NOMO-1 treated with dmso at 0.1 percent for 144 hours (cell line): ENCODE results near the gene PCNX3.
"Not testable (repeated sequence)": the region's sequence is repeated elsewhere in the genome, so short reads cannot be mapped to it uniquely, and the experiment has no call there.

ENCODE experiments used
- DNase-seq: peaks from one replicate; lab custom pipeline; 2025; ENCODE audit not compliant: unreplicated experiment; lab: John Stamatoyannopoulos, UW

The PCNX3 gene

DNA sequence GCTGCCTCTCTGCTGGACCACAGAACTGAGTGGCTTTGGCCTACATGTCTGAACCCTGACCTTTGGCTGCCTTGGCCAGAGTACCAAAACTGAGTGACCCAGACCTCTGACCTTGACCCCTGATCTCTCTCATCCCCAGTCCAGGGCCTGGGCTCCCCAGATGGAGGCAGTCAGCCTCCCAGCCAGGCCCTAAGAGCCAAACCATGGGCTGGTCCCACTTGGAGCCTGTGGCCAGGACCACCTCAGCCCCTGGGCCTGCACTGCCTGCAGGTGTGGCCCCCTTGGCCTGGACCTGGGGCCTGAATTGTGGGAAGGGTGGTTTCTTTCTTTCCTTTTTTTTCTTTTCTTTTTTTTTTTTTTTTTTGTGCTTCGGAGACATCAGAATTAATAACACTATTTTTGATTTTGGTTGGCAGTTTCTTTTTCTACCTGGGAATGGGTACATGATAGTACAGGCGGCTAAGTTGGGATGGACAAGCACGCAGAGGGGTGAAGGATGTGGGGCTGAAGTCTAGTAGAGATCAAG is 21.5 kb downstream of the PCNX3 start:
- DNase-seq: no peak

DNA sequence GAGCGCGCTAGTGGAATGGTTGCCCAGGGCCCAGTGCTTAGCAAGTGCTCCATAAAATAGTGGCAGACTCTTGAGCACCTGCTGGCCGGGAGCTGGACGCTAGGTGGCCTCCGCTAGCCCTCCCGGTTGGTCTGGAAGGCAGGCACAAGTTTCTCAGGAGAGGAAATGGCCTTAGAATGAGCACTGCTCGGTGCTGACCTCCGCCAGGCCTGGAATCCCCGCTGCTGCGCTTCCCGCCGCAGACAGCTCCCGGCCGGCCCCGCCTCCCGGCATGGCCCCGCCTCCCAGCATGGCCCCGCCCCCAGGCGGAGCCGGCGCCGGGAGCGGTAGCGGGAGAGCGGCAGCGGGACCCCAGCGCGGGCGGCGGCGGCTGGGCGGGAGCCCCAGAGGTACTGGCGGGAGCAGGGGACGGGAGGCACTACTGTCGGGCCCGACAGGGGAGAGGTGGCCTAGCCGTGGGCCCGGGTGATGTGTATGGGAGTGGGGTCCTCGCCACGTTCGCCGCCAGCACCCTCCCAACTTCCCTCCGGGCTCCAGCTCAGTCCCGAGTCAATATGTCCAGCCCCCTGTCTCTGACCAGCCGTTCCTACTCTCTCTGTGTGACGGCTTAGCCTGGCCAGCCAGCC is 22.3 kb downstream of the PCNX3 start, which contains the start of gene SIPA1:
Gene SIPA1 (plus strand): TSS at position 308 of the 626 bp plus-strand sequence. CDS start 2,821 bp downstream, outside the sequence.
- DNase-seq: peak; percentile 24

DNA sequence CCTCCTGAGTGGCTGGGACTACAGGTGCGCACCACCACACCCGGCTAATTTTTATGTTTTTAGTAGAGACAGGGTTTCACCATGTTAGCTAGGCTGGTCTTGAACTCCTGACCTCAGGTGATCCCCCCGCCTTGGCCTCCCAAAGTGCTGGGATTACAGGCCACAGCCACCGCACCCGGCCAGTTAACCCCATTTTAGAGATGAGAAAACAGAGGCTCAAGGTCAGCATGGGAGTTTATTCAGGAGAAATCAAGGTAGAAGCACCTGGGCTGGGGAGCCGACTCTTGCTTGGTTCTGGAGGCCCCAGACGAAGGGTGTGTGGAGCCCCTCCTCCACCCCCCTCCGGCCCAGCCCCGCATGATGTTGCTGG is 23.6 kb downstream of the PCNX3 start:
- DNase-seq: not testable (repeated sequence)

DNA sequence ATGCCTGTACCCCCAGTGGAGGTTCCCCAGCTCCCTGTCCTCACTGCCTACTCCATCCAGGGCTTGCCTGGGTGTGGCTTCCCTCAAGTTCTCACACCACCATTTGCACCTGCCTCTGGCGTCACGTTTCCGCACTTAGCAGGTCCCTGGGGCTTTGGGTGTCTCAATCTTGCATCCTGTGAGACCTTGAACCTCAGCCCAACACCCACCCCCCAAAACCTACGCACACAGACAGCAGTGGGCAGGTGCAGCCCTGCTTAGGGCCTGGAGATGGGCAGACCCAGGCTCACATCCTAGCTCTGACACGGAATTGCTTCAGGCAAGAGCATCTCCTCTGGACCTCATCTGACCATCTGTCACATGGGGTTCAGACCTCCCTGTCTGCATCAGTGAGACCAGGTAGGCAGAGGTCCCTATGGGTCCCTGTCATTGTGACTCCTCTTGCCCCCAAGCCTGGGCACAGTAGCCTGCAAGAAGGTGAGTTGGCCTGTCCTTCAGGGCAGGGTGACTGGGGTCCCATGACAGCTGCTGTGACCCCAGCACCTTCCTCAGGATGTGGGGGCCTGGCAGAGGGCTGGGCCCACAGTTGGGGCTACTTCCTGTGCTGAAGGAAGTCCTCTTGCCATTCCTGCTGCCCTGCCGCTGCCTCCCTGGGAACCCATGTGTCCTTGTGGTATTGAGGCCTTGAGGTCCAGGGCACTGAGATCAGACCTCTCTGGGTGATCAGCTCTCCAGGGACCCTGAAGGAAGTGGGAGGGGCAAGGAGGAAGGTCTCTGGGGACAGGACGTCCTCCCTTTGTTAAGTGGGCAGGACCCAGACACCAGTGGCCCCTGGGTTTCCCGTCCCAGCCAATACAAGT is 24.3 kb downstream of the PCNX3 start:
- DNase-seq: no peak

DNA sequence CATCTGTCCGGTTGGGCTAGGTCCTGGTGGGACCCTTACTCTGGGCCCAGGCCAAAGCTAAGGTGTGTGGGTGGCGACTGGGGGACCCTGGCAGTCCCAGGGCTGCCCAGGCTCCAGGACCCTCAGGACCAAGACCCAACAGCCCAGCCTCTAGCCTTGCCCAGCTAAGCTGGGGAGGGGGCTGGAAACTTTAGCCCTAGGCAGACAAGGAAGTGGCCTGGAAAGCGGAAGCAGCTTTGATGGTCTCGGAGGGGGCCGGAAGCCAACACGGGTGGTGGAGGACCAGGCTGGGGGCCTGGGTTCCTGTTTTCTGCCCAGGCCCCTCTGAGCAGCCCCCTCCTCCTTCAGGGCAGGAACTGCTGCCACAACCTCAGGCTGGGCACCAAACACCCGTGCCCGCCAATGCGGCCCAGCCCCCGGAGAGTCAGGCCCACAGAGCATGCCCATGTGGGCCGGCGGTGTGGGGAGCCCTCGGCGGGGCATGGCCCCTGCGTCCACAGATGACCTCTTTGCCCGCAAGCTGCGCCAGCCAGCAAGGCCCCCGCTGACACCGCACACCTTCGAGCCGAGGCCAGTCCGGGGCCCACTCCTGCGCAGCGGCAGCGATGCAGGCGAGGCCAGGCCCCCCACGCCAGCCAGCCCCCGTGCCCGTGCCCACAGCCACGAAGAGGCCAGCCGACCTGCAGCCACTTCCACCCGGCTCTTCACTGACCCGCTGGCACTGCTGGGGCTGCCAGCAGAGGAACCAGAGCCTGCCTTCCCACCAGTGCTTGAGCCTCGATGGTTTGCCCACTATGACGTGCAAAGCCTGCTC is 25.1 kb downstream of the PCNX3 start:
- peak; percentile 85 for DNase-seq

DNA sequence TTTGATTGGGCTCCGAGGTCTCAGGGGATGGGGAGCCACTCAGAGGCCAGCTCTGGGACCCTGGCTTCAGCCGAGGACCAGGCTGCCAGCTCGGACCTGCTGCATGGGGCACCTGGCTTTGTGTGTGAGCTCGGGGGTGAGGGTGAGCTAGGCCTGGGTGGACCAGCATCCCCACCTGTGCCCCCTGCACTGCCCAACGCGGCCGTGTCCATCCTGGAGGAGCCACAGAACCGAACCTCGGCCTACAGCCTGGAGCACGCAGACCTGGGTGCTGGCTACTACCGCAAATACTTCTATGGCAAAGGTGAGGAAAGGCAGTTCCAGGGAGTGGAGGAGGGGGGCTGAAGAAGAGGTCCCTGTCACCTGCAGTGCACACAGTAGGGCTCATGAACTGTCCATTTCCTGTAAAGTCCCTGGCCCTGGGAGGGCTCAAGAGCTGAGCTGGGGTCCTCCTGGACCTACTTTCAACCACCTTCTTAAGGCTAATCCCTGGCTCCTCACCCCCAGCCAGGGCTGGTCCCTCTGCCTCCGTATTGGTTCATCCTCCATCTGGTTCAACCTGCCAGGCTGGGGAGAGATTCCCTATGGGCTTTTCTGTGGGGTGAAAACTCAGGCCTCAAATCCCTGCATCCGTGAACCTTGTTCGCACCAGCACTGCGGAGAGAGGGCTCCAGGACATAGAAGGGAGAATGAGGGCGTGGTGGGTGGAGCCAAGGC is 25.9 kb downstream of the PCNX3 start:
- DNase-seq: no peak

DNA sequence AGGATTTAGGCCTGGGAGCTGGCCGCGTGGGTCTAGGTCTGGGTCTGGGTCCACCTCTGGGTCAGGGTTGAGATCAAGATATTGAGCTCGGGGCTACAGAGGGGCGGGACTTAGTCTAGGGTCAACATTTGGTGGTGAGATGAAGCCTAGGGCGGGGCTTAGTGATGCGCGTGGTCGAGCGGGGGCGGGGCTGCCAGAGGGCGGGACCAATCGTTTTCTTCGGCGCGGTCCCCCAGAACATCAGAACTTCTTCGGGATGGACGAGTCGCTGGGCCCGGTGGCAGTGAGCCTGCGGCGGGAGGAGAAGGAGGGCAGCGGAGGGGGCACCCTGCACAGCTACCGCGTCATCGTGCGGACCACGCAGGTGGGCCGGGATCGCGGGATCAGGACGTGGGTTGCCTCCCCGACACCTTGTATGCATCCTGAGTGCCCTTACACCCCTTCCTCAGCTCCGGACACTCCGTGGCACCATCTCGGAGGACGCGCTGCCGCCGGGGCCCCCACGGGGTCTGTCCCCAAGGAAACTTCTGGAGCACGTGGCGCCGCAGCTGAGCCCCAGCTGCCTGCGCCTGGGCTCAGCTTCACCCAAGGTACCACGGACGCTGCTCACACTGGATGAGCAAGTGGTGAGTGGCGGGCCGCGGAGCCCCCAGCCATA is 26.6 kb downstream of the PCNX3 start:
- no peak for DNase-seq

DNA sequence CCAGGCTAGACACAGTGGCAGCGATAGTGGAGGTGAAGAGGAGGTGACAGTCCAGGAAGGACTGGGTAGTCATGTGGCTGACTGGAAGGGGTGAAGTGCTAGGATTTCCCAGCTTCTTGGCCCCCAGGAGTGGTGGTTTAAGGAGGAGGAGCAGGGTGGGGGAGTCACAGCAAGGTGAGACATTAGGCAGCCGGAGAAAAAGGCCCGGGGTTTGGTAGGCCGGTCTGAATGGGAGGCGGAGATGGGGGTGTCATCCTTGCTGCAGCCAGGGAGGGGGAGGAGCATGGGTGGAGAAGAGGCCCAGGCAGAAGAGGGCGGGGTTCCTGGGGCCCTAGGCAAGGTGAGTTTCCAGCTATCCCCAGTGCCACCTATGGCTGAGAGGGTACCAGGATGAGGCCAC is 28.4 kb downstream of the PCNX3 start:
- DNase-seq: no peak

DNA sequence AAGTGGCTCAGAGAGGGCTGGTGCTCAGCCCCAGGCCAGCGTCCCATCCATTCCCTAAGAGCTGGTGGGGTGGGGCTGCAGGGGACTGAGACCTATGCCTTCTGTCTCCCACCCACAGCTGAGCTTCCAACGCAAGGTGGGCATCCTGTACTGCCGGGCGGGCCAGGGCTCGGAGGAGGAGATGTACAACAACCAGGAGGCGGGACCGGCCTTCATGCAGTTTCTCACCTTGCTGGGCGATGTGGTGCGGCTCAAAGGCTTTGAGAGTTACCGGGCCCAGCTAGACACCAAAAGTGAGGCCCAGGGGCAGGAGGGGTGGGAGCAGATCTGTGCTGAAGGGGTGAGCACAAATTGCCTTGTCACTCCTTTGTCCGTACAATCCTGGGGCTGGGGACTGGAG is 29.3 kb downstream of the PCNX3 start:
- no peak for DNase-seq

DNA sequence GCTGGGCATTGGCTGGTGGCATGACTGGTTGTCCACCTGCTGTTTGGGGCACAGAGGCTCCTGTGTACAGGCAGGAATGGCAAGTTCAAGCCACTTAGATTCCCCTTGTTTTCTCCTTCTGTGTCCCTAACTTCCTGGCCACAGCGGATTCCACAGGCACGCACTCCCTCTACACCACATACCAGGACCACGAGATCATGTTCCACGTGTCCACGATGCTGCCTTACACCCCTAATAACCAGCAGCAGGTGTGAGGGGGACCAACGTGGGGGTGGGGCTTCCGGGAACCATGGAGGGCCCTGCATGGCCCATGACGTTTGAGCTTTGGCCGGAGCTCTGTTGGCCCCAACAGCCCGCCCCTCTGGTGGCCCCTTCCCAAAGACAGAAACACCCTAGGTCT is 30.1 kb downstream of the PCNX3 start:
- DNase-seq: no peak

DNA sequence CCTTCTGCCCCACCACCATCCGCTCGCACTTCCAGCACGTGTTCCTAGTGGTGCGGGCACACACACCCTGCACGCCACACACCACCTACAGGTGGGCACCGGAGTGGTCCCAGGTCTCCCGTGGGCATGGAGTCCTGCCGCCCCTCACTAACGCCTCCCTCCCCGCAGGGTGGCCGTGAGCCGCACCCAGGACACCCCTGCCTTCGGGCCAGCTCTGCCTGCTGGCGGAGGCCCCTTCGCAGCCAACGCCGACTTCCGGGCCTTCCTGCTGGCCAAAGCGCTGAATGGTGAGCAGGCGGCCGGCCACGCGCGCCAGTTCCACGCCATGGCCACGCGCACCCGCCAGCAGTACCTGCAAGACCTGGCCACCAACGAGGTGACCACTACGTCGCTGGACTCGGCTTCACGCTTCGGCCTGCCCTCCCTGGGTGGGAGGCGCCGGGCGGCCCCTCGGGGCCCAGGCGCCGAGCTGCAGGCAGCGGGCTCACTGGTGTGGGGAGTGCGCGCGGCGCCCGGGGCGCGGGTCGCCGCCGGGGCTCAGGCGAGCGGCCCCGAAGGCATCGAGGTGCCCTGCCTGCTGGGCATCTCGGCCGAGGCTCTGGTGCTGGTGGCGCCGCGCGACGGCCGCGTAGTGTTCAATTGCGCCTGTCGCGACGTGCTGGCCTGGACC is 30.8 kb downstream of the PCNX3 start:
- no peak for DNase-seq

DNA sequence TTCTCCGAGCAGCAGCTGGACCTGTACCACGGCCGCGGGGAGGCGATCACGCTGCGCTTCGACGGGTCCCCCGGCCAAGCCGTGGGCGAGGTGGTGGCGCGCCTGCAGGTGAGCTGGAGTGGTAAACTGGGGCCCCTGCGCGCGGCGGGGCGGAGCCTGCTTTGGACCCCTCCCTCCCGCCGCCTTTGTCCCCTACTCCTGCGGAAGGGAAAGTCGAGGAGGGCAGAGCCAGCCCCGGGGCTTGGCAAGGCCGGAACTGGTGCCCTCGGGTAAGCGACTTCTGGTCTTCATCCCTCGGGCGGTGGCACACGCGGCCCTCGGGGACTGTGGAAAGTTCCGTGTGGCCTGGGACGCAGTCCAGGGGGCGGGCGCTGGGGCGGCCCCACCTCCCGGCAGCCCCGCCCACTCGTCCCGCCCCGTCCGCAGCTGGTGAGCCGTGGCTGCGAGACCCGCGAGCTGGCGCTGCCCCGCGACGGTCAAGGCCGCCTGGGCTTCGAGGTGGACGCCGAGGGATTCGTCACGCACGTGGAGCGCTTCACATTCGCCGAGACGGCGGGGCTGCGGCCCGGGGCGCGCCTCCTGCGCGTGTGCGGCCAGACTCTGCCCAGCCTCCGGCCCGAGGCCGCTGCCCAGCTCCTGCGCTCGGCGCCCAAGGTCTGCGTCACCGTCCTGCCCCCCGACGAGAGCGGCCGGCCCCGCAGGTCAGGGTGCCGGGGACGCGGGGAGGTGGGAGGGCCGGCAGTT is 31.6 kb downstream of the PCNX3 start:
- DNase-seq: no peak

DNA sequence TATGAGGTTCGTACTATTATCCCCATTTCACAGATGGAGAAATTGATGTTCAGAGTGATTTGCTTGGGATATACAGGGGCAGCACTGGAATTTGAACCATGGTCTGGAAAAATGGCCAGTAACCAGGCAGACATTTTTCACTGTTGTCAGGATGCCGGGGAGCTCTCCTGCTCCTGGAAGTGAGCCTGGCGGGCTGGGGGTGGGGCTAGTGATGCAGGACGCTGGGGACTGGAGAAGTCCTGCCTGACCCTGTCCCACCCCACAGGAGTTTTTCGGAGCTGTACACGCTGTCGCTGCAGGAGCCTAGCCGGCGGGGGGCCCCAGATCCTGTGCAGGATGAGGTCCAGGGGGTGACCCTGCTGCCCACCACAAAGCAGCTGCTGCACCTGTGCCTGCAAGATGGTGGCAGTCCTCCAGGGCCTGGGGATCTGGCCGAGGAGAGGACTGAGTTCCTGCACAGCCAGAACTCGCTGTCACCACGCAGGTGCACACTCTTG is 33.5 kb downstream of the PCNX3 start:
- DNase-seq: no peak

DNA sequence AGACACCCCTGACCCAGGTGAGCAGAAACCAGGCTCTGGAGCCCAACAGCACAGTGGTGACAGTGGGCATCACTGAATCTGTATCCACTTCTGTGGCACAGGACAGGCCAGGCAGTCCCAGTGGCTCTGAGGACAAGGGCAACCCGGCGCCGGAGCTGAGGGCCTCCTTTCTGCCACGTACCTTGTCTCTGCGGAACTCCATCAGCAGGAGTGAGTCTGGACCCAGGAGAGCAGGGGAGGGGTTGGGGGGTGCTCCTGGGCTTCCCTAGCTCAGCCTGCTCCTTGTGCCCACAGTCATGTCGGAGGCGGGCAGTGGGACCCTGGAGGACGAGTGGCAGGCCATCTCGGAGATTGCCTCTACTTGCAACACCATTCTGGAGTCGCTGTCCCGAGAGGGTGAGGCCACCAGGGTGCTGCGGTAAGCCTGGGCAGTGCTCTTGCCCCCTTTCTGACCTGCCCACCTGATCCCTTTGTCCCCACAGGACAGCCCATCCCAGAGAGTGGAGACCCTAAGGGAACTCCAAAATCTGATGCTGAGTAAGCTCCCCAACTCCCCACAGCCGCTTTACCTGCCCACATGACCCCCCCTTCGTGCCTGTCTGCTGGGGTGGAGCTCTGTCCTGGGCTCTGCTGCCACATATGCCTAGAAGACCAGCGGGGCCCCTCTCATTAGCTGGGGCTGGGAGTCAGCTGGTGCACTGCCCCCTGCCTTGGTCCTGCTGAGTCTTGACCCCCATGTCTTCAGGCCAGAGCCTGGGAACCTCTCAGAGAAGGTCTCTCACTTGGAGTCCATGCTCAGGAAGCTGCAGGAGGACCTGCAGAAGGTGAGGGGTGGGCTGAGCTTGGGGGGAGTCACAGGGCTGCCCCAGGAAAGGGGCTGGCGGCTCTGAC is 34.3 kb downstream of the PCNX3 start:
- no peak for DNase-seq

DNA sequence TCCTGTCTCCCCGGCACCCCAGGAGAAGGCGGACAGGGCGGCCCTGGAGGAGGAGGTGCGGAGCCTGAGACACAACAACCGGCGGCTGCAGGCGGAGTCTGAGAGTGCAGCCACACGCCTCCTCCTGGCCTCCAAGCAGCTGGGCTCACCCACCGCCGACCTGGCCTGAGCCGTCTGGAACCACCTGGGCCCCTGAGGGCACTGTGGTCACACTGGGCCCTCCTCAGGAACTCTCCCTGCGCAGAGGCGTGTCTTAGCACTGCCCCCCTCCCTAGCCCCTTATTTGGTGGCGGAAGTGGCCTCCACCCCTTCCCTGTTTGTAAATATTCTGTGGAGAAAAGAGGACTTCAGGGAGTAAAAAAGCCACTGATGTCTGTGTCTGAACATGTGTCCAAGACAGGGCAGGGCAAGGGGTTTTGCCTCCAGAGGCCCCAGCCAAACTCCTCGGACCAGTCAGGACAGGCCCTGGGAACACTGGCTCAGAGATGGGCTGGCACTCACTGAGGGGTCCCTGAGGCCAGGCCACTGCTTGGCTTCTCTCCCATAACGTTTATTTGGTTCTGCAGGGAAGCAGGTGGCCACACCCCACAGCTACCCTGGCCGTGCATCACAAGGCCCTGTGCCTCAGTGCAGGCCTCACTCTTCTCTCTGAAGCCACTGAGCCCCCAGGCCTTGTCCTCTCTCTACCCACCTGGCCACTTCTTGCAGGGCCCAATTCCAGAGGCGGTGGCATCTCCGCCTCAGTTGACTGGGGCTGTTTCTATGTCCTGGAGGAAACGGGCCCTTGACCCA is 35.2 kb downstream of the PCNX3 start:
- no peak for DNase-seq

DNA sequence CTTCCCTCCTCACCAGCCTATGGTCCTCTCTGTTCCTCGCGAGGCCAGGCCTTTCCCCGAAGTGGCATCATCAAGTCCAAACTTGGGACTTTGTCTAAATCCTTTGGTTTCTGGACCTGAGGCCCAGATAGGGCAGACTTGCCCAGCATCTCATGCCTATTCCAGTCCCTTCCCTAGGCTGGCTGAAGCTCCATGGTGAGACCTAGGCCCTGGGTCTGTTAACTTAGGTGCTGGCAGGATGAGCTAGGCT is 35.7 kb downstream of the PCNX3 start:
- DNase-seq: no peak
